Panc1 (cell line): ENCODE results near the gene C5orf63. TPM values are rescaled to one million over a fixed set of nuclear protein-coding genes. Genes with fewer than 3 reads are reported as not detected.

Experiments
- ATAC-seq: fragments of 200-7000 bp; cut with Tn5 transposase; 2 replicates; pipeline ENCODE4 v1.9.1; 2020; ENCODE audit warnings: mild to moderate bottlenecking, moderate library complexity
- BruUV-seq: library from RNA; stranded (reverse); fragments of 400-500 nt; replicated peaks from 2 replicates; lab custom pipeline; 2021; lab: Mats Ljungman, UMichigan
- CTCF ChIA-PET: fragments of 300-600 bp; sonication (Branson Sonifier 250); formaldehyde crosslinking; loops from one replicate; lab custom pipeline; 2022; ENCODE audit warnings: antibody characterized with exemption; lab: Charles Lee
- POLR2A ChIA-PET: fragments of 300-600 bp; sonication (Branson Sonifier 250); formaldehyde crosslinking; loops from one replicate; lab custom pipeline; 2022; ENCODE audit warnings: antibody characterized with exemption; lab: Charles Lee
- DNase-seq: peaks from one replicate; pipeline ENCODE4 v3.0.0-alpha.2; 2010; ENCODE audit warnings: low read depth, low spot score
- H3K27ac ChIP-seq: 2 replicates; pipeline ENCODE4 v1.5.1; 2011; ENCODE audit warnings: mild to moderate bottlenecking, low read length, inconsistent platforms
- H3K27me3 ChIP-seq: fragments of 200-500 bp; sonication (Bioruptor generic); 2 replicates; pipeline ENCODE4 v1.6.0; 2014; ENCODE audit warnings: low read length, inconsistent platforms; ENCODE audit not compliant: control insufficient read depth, insufficient read depth
- H3K36me3 ChIP-seq: fragments of 200-500 bp; sonication (Bioruptor generic); 2 replicates; pipeline ENCODE4 v1.5.1; 2014; ENCODE audit warnings: inconsistent platforms, mild to moderate bottlenecking, low read length, moderate library complexity; ENCODE audit not compliant: control insufficient read depth, insufficient read depth
- H3K4me1 ChIP-seq: 2 replicates; pipeline ENCODE4 v1.5.1; 2011; ENCODE audit warnings: inconsistent platforms, mild to moderate bottlenecking, low read length, moderate library complexity; ENCODE audit not compliant: control insufficient read depth, insufficient read depth
- H3K4me3 ChIP-seq, 2 experiments: 2 replicates each; pipeline ENCODE4 v1.5.1; 2011 to 2012; ENCODE audit warnings: low read depth in 2 of 2, low read length in 2 of 2, mild to moderate bottlenecking in 2 of 2, inconsistent platforms in 1 of 2, moderate library complexity in 1 of 2
- H3K9me3 ChIP-seq: fragments of 200-500 bp; sonication (Bioruptor generic); 2 replicates; pipeline ENCODE4 v1.5.1; 2014; ENCODE audit warnings: low read depth, mild to moderate bottlenecking, inconsistent platforms, low read length, moderate library complexity; ENCODE audit not compliant: control insufficient read depth, insufficient read depth
- POLR2AphosphoS5 ChIP-seq: IDR thresholded peaks from 2 replicates; pipeline ENCODE4 v1.6.1; 2012; ENCODE audit warnings: mild to moderate bottlenecking, low read depth, low read length, moderate library complexity
- SIN3A ChIP-seq: IDR thresholded peaks from 2 replicates; pipeline ENCODE4 v1.6.1; 2012; ENCODE audit warnings: low read depth, mild to moderate bottlenecking, low read length, moderate library complexity, borderline replicate concordance; ENCODE audit not compliant: insufficient read depth
- TCF7L2 ChIP-seq: IDR thresholded peaks from 2 replicates; pipeline ENCODE4 v1.6.1; 2011; ENCODE audit warnings: mild to moderate bottlenecking, low read depth, low read length, inconsistent platforms
- in situ Hi-C: cut with HindIII; loops from 2 replicates; pipeline ENCODE4 v1.10.0; 2016; ENCODE audit warnings: low sequenced_read_pairs, low pct_unique_long_range_greater_than_20kb
- intact Hi-C: fragments of 100-400 bp; cut with micrococcal nuclease; formaldehyde crosslinking; loops from one replicate; pipeline ENCODE4 v1.10.0; 2022; ENCODE audit not compliant: unreplicated experiment
- total RNA-seq: library from RNA; stranded (reverse); gene quantifications from one replicate; pipeline ENCODE4 v1.2.1, GENCODE V29; 2021; ENCODE audit not compliant: unreplicated experiment
- TF ChIP-seq, protein P1 (sequence below), 2 experiments: IDR thresholded peaks; 2 replicates each; pipeline ENCODE4 v1.6.1; 2011 to 2012; ENCODE audit warnings: low read depth in 2 of 2, control low read depth in 1 of 2, low read length in 1 of 2, mild to moderate bottlenecking in 1 of 2, moderate library complexity in 1 of 2; ENCODE audit not compliant: insufficient read depth in 1 of 2
- TF ChIP-seq, protein P2 (sequence below): fragments of 450-650 bp; IDR thresholded peaks from 2 replicates; pipeline ENCODE4 v1.5.1; 2017; ENCODE audit warnings: mild to moderate bottlenecking

Gene C5orf63
- total RNA-seq, 1 experiment from 2014 or later, result 9.8 TPM

DNA sequence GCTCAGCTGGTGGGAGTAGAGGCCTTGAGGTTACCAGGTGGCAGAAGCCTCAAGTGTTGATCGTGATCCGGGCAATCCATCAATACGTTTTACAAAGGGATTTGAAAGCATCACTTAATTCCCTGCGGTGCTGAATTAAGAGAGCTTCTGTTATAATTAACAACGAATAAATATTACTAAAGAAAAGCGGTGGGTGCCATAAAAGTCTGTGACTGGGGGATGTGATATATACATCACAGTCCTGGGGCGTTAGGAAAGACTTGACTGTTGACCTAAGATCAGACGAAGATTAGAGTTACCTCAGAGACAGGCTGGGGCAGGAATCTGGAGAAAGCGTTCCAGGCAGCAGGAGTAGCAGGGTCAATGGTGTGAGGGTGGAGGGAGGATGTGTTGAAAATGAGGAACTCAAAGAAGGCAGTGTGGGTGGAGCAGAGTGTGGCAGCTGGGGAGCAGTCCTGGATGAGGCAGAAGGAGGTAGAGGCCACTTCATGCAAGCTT is 6.7 kb upstream of the C5orf63 start:
- TF ChIP-seq POLR2AphosphoS5 (no peak), TCF7L2 (no peak), SIN3A (no peak)
- TF ChIP-seq, protein P1, sequence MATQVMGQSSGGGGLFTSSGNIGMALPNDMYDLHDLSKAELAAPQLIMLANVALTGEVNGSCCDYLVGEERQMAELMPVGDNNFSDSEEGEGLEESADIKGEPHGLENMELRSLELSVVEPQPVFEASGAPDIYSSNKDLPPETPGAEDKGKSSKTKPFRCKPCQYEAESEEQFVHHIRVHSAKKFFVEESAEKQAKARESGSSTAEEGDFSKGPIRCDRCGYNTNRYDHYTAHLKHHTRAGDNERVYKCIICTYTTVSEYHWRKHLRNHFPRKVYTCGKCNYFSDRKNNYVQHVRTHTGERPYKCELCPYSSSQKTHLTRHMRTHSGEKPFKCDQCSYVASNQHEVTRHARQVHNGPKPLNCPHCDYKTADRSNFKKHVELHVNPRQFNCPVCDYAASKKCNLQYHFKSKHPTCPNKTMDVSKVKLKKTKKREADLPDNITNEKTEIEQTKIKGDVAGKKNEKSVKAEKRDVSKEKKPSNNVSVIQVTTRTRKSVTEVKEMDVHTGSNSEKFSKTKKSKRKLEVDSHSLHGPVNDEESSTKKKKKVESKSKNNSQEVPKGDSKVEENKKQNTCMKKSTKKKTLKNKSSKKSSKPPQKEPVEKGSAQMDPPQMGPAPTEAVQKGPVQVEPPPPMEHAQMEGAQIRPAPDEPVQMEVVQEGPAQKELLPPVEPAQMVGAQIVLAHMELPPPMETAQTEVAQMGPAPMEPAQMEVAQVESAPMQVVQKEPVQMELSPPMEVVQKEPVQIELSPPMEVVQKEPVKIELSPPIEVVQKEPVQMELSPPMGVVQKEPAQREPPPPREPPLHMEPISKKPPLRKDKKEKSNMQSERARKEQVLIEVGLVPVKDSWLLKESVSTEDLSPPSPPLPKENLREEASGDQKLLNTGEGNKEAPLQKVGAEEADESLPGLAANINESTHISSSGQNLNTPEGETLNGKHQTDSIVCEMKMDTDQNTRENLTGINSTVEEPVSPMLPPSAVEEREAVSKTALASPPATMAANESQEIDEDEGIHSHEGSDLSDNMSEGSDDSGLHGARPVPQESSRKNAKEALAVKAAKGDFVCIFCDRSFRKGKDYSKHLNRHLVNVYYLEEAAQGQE (IDR thresholded peaks at IDR 0.05; ENCODE audit: insufficient read depth in 1 of 2, low read depth in 2 of 2, low read length in 1 of 2), result no peak
- TF ChIP-seq, protein P2, sequence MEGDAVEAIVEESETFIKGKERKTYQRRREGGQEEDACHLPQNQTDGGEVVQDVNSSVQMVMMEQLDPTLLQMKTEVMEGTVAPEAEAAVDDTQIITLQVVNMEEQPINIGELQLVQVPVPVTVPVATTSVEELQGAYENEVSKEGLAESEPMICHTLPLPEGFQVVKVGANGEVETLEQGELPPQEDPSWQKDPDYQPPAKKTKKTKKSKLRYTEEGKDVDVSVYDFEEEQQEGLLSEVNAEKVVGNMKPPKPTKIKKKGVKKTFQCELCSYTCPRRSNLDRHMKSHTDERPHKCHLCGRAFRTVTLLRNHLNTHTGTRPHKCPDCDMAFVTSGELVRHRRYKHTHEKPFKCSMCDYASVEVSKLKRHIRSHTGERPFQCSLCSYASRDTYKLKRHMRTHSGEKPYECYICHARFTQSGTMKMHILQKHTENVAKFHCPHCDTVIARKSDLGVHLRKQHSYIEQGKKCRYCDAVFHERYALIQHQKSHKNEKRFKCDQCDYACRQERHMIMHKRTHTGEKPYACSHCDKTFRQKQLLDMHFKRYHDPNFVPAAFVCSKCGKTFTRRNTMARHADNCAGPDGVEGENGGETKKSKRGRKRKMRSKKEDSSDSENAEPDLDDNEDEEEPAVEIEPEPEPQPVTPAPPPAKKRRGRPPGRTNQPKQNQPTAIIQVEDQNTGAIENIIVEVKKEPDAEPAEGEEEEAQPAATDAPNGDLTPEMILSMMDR, result no peak
- Histone ChIP-seq H3K27me3 (no peaks in the 10 kb centered on the region), H3K9me3 (no peaks in the 10 kb centered on the region), H3K27ac (no peak overlapping the region), H3K4me3 (no peak overlapping the region), H3K4me1 (no peaks in the 10 kb centered on the region), H3K36me3 (no peaks in the 10 kb centered on the region)
- no TSS peak for BruUV-seq
- DNase-seq (no peak), ATAC-seq (0 out of 2 replicates have a peak, but pooled peaks have one; percentile 34)
- intact Hi-C loops (no loop called here), in situ Hi-C loops (no loop called here)
- CTCF ChIA-PET, result no interaction called here
- POLR2A ChIA-PET, result no interaction called here

DNA sequence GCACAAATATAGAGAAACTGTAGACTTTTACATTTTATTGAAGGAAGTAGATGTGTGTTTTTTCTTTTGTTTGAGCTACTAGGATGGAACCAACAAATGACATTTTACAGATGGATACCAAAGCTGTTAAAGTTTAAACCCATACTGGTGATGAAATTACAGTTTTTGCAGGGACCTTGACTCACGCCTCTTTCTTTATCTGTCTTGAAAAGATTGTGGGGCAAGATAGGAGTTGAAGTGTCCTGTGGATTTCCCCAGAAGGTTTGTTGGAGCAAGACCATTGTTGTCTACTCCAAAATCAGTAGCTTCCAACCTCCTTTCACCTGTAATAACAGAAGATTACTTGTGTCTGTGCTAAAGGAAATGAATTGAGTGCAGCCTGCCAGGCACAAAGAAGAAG is 4.1 kb upstream of the C5orf63 start:
- in situ Hi-C loops, result no loop called here
- Histone ChIP-seq H3K9me3 (no peaks in the 10 kb centered on the region), H3K36me3 (no peaks in the 10 kb centered on the region), H3K4me3 (no peak overlapping the region), H3K4me1 (peaks cover 4% of the 10 kb centered on the region; the same call in 1 of the 2 replicates), H3K27me3 (no peaks in the 10 kb centered on the region), H3K27ac (no peak overlapping the region)
- ATAC-seq (no peak), DNase-seq (no peak)
- ChIA-PET CTCF (no interaction called here), POLR2A (no interaction called here)
- TF ChIP-seq SIN3A (no peak), TCF7L2 (no peak), POLR2AphosphoS5 (no peak)
- TF ChIP-seq, protein P2, result no peak
- TF ChIP-seq, protein P1 (IDR thresholded peaks at IDR 0.05; ENCODE audit: insufficient read depth in 1 of 2, low read depth in 2 of 2, low read length in 1 of 2), result no peak
- intact Hi-C loops, result no loop called here
- no TSS peak for BruUV-seq
